Suprapubic skin (tissue), 4 donors: Measurements from ENCODE around the gene NFIA.

ENCODE experiments used
- EP300 ChIP-seq: sonication (generic); formaldehyde crosslinking; IDR thresholded peaks from one replicate; pipeline ENCODE4 v1.6.1; 2017; ENCODE audit warnings: antibody characterized with exemption
- POLR2A ChIP-seq, 2 donors: fragments of 450-650 bp; IDR thresholded peaks; one replicate each; pipeline ENCODE4 v1.6.1; 2017; ENCODE audit warnings: antibody characterized with exemption in 2 of 2, mild to moderate bottlenecking in 2 of 2, moderate library complexity in 2 of 2
- POLR2AphosphoS5 ChIP-seq, 3 donors: sonication (generic); formaldehyde crosslinking; IDR thresholded peaks; one replicate each; pipeline ENCODE4 v1.6.1; 2017; ENCODE audit warnings: antibody characterized with exemption in 3 of 3
- TF ChIP-seq, protein P1 (sequence below), 2 donors: fragments of 200-600 bp in 1 of 2; fragments of 450-650 bp in 1 of 2; sonication (generic) in 1 of 2; IDR thresholded peaks; one replicate each; pipeline ENCODE4 v1.5.1; 2016 to 2019; ENCODE audit warnings: antibody characterized with exemption in 2 of 2, mild to moderate bottlenecking in 1 of 2, moderate library complexity in 1 of 2

- TF ChIP-seq EP300 (no peak), POLR2A (IDR thresholded peaks at IDR 0.05) (no peak), POLR2AphosphoS5 (IDR thresholded peaks at IDR 0.05) (no peak)
- TF ChIP-seq, protein P1, sequence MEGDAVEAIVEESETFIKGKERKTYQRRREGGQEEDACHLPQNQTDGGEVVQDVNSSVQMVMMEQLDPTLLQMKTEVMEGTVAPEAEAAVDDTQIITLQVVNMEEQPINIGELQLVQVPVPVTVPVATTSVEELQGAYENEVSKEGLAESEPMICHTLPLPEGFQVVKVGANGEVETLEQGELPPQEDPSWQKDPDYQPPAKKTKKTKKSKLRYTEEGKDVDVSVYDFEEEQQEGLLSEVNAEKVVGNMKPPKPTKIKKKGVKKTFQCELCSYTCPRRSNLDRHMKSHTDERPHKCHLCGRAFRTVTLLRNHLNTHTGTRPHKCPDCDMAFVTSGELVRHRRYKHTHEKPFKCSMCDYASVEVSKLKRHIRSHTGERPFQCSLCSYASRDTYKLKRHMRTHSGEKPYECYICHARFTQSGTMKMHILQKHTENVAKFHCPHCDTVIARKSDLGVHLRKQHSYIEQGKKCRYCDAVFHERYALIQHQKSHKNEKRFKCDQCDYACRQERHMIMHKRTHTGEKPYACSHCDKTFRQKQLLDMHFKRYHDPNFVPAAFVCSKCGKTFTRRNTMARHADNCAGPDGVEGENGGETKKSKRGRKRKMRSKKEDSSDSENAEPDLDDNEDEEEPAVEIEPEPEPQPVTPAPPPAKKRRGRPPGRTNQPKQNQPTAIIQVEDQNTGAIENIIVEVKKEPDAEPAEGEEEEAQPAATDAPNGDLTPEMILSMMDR (IDR thresholded peaks at IDR 0.05), result no peak
These were observed 288.5 kb downstream of the NFIA start for GRCh38 chr1:61370913-61371279.
